Neural crest cell (in vitro differentiated cells): ENCODE results near the gene JCHAIN. TPM values are rescaled to one million over a fixed set of nuclear protein-coding genes. Genes with fewer than 3 reads are reported as not detected.
"Not testable (repeated sequence)": the region's sequence is repeated elsewhere in the genome, so short reads cannot be mapped to it uniquely, and the experiment has no call there.

Source experiments
- DNase-seq: peaks from one replicate; pipeline ENCODE4 v3.0.0; 2021; ENCODE audit warnings: low read depth, mixed read lengths, low spot score
- H3K27ac Mint-ChIP-seq: one replicate; pipeline ENCODE4 v1.8.0; 2021; ENCODE audit warnings: mild to moderate bottlenecking, mixed read lengths; ENCODE audit not compliant: unreplicated experiment
- H3K27me3 Mint-ChIP-seq: 2 replicates; pipeline ENCODE4 v1.8.0; 2021; ENCODE audit warnings: low read depth, mild to moderate bottlenecking, mixed read lengths
- H3K36me3 Mint-ChIP-seq: 2 replicates; pipeline ENCODE4 v1.8.0; 2021; ENCODE audit warnings: low read depth, mild to moderate bottlenecking, mixed read lengths
- H3K4me1 Mint-ChIP-seq: 2 replicates; pipeline ENCODE4 v1.8.0; 2021; ENCODE audit warnings: mixed read lengths
- H3K4me3 Mint-ChIP-seq: one replicate; pipeline ENCODE4 v1.8.0; 2021; ENCODE audit warnings: mild to moderate bottlenecking, mixed read lengths
- H3K9me3 Mint-ChIP-seq: 2 replicates; pipeline ENCODE4 v1.8.0; 2021; ENCODE audit warnings: mixed read lengths
- CTCF ChIP-seq: fragments of 200-600 bp; sonication (generic); conservative IDR thresholded peaks from 2 replicates; pipeline ENCODE4 v1.5.0; 2021; ENCODE audit warnings: antibody characterized with exemption, mild to moderate bottlenecking
- total RNA-seq: library from RNA; stranded (reverse); gene quantifications from 2 replicates; pipeline ENCODE4 v1.2.1, GENCODE V29; 2021

Gene JCHAIN
- total RNA-seq, 1 donor from 2014 or later, result not detected

DNA sequence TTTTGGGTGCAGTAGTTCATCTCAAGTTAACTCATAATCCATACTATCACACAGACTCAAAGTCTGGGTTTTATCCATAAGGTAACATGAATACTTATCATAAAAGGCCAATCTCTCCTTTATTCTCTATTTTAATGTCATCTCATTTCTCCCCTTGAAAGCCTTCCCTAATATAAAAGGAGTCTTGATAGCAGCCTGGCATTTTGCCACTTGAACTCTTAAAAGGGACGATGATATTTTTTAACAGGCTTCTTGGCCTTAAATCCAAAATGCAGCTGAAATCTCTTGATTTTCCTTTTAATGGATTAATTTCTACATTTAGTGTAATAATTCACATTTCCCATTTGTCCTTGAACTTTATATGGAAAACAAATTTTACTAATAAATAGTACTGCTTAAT, 8.4 kb upstream of the JCHAIN start:
- no peaks in the 10 kb centered on the region for H3K36me3 Mint-ChIP-seq

GRCh38 chr4:70674191-70674590, 7.9 kb upstream of the JCHAIN start:
- H3K27ac Mint-ChIP-seq, result no peak overlapping the region
- H3K4me3 Mint-ChIP-seq, result no peak overlapping the region
- no peak for DNase-seq
- no peak for TF ChIP-seq CTCF
- H3K36me3 Mint-ChIP-seq, result no peaks in the 10 kb centered on the region
- no peaks in the 10 kb centered on the region for H3K9me3 Mint-ChIP-seq
- no peaks in the 10 kb centered on the region for H3K4me1 Mint-ChIP-seq
- peaks cover 23% of the 10 kb centered on the region for H3K27me3 Mint-ChIP-seq

More for the DNA sequence above, 8.4 kb upstream of the JCHAIN start:
- TF ChIP-seq CTCF, result no peak
- no peaks in the 10 kb centered on the region for H3K4me1 Mint-ChIP-seq
- no peak overlapping the region for H3K4me3 Mint-ChIP-seq
- H3K27ac Mint-ChIP-seq, result no peak overlapping the region
- no peak for DNase-seq
- peaks cover 22% of the 10 kb centered on the region for H3K27me3 Mint-ChIP-seq
- H3K9me3 Mint-ChIP-seq, result no peaks in the 10 kb centered on the region

DNA sequence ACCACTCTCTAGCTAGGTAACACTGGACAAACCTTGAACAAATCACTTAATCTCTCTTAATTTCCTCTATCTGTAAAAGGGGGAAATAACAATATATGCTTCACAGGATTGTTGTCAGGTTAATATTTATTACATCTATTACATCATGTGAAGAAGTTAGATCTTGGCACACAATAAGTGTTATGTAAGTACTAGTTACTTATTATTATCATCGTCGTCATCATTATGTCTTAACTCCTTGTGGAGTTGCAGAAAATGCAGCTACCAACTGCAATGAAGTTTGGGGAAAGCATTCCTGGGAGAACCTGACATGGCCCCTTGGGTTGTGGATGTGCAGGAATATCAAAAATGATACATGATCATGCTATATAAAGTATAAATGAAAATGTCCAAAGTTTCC, 4.8 kb upstream of the JCHAIN start:
- Mint-ChIP-seq H3K27me3 (peaks cover 20% of the 10 kb centered on the region), H3K27ac (no peak overlapping the region), H3K9me3 (no peaks in the 10 kb centered on the region), H3K4me3 (no peak overlapping the region), H3K36me3 (no peaks in the 10 kb centered on the region), H3K4me1 (no peaks in the 10 kb centered on the region)
- no peak for TF ChIP-seq CTCF
- DNase-seq, result no peak

DNA sequence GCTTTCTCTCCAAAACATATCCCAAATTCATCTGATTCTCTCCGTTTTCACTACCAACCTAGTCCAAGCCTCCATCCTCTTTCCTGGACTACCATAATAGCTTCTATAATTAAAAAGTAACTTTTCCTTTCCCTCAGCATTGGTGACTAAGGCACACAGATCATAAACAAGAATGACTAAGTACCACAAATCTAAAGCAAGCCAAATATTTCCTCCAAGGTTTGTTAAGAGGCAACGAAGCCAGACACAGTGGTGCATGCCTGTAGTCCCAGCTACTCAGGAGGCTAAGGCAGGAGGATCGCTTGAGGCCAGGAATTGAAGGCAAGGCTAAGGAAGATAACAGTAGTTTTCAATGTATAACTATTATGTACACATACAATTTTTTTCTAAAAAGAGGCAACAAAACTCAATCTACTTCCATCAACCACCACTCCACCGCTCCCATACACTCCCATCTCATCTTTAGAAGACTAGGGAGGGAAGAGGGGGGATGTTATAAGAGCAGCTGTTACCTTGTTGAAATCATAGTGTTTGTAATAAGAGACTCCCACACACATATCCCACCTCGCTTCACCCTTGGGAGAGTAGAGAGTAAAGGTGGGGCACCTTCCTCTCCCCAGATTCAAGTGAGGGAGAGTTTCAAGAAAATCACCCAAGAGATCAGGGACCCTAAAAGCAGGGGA, 4.2 kb upstream of the JCHAIN start:
- Mint-ChIP-seq H3K27ac (no peak overlapping the region), H3K27me3 (peaks cover 18% of the 10 kb centered on the region), H3K36me3 (no peaks in the 10 kb centered on the region), H3K4me3 (no peak overlapping the region), H3K9me3 (no peaks in the 10 kb centered on the region), H3K4me1 (no peaks in the 10 kb centered on the region)
- no peak for DNase-seq
- no peak for TF ChIP-seq CTCF

GRCh38 chr4:70667740-70668535, 1.6 kb upstream of the JCHAIN start:
- no peaks in the 10 kb centered on the region for H3K4me1 Mint-ChIP-seq
- no peaks in the 10 kb centered on the region for H3K9me3 Mint-ChIP-seq
- H3K4me3 Mint-ChIP-seq, result no peak overlapping the region
- no peaks in the 10 kb centered on the region for H3K36me3 Mint-ChIP-seq
- H3K27ac Mint-ChIP-seq, result no peak overlapping the region
- peaks cover 12% of the 10 kb centered on the region for H3K27me3 Mint-ChIP-seq
- no peak for TF ChIP-seq CTCF
- no peak for DNase-seq

- not testable (repeated sequence) for DNase-seq, H3K4me1 Mint-ChIP-seq, H3K36me3 Mint-ChIP-seq, H3K27ac Mint-ChIP-seq, H3K4me3 Mint-ChIP-seq, H3K9me3 Mint-ChIP-seq, H3K27me3 Mint-ChIP-seq
These were observed 4.9 kb downstream of the JCHAIN start for GRCh38 chr4:70661309-70661922.
